NOMO-1 (cell line): ENCODE measurements around the gene PLEKHA6.

Experiments
- DNase-seq, 2 experiments: peaks; one replicate each; lab custom pipeline; 2025; ENCODE audit not compliant: unreplicated experiment in 2 of 2; lab: John Stamatoyannopoulos, UW

Gene PLEKHA6

GRCh38 chr1:204288021-204288588, 71.6 kb downstream of the PLEKHA6 start:
- DNase-seq: peak in 1 of 2 experiments; percentile 5

- DNase-seq: peak in 1 of 2 experiments; percentile 27
These were observed 72.2 kb downstream of the PLEKHA6 start for GRCh38 chr1:204287466-204287891.

- DNase-seq: peak; percentile 82 to 83
These were observed 72.8 kb downstream of the PLEKHA6 start for GRCh38 chr1:204286831-204287421.

GRCh38 chr1:204286315-204286714, 73.4 kb downstream of the PLEKHA6 start:
- no peak for DNase-seq

GRCh38 chr1:204285436-204286305, 74.1 kb downstream of the PLEKHA6 start:
- DNase-seq: no peak

GRCh38 chr1:204284929-204285328, 74.8 kb downstream of the PLEKHA6 start:
- no peak for DNase-seq

- DNase-seq: no peak
These were observed 75.7 kb downstream of the PLEKHA6 start for GRCh38 chr1:204283711-204284651.

GRCh38 chr1:204282761-204283221, 76.9 kb downstream of the PLEKHA6 start:
- DNase-seq: no peak

GRCh38 chr1:204280099-204280961, 79.4 kb downstream of the PLEKHA6 start:
- no peak for DNase-seq

- DNase-seq: peak; percentile 43 to 68
These were observed 80.8 kb downstream of the PLEKHA6 start for GRCh38 chr1:204278958-204279357.

GRCh38 chr1:204278251-204278650, 81.5 kb downstream of the PLEKHA6 start:
- peak in 1 of 2 experiments; percentile 18 for DNase-seq

- DNase-seq: no peak
These were observed 82.0 kb downstream of the PLEKHA6 start for GRCh38 chr1:204277563-204278219.

- DNase-seq: no peak
These were observed 83.9 kb downstream of the PLEKHA6 start for GRCh38 chr1:204275695-204276370.

- DNase-seq: no peak
These were observed 85.3 kb downstream of the PLEKHA6 start for GRCh38 chr1:204274446-204274845.

- DNase-seq: peak; percentile 28 to 62
These were observed 87.2 kb downstream of the PLEKHA6 start for GRCh38 chr1:204272505-204272904.

- no peak for DNase-seq
These were observed 87.8 kb downstream of the PLEKHA6 start for GRCh38 chr1:204271970-204272369.

- no peak for DNase-seq
These were observed 91.6 kb downstream of the PLEKHA6 start for GRCh38 chr1:204268101-204268500.

- no peak for DNase-seq
These were observed 92.5 kb downstream of the PLEKHA6 start for GRCh38 chr1:204267191-204267601.
